Measurements from ENCODE around the gene TNXB. TPM values are rescaled to one million over a fixed set of nuclear protein-coding genes. Genes with fewer than 3 reads are reported as not detected.

Gene TNXB
- total and polyA plus RNA-seq, 9 of the 15 experiments (the other 6 are each of a cell fraction or from before 2014, with no cell fraction given): 0.14 to 28.1 (median 12.4) TPM

DNA sequence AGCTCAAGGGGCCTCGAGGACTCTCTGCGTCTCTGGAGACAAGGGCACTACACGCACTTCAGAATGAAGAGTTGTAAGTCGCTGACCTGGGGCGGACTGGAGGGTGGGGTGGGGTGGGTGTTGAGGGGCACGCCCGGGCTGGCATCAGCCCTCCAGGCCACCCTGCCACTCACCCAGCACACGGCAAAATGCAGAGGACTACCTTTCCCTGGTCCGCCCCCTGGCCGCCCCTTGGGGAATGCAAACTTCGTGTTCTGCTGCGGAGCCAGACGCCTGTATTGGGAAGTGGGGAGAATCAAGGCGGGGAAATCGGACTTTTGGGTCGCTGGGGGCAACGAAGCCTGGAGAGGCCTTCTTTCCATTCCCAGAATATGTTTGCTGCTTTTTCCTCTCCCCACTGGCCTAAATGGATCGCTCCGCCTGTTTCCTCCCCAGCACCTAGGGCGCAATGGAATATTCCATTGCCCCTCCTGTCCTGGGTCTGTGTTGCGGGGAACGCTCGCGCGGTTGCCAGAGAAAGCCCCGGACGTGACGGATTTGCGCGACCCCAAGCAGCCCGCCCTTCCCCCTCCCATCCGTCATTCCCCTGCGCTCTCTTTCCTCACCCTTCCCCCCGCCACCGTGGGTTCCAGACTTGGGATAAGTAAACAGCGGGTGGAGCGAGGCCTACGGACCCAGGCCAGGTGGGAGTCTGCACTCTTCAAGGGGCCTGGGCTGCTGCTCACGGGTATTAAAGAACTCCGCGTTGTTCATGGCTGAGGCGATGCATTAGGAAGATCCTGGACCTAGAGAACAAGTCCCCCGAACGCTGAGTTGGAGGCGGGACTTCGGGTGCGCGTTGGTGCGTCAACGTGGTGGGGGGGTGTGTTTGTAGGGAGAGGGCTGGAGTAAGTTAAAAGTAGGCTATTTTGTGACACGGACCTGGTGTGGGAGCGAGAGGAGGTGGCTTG, 44.7 kb upstream of the TNXB start, which contains the start of gene PPT2 (continued):
- TF ChIP-seq, protein P1, sequence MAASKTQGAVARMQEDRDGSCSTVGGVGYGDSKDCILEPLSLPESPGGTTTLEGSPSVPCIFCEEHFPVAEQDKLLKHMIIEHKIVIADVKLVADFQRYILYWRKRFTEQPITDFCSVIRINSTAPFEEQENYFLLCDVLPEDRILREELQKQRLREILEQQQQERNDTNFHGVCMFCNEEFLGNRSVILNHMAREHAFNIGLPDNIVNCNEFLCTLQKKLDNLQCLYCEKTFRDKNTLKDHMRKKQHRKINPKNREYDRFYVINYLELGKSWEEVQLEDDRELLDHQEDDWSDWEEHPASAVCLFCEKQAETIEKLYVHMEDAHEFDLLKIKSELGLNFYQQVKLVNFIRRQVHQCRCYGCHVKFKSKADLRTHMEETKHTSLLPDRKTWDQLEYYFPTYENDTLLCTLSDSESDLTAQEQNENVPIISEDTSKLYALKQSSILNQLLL (CRISPR knock-in tag; IDR thresholded peaks at IDR 0.05; ENCODE audit: borderline replicate concordance): no peak
- TF ChIP-seq SMARCA5 (IDR thresholded peaks at IDR 0.05) (no peak), MTA1 (IDR thresholded peaks at IDR 0.05; ENCODE audit: borderline replicate concordance) (peak; percentile 98), FOXA3 (CRISPR knock-in tag; conservative IDR thresholded peaks at IDR 0.05 in 1 of 2, IDR thresholded peaks at IDR 0.05 in 1 of 2) (peak; percentile 72 to 89), CCAR2 (IDR thresholded peaks at IDR 0.05; ENCODE audit: low read depth, low read length) (no peak), ZBTB8A (IDR thresholded peaks at IDR 0.05; ENCODE audit: partially characterized antibody) (no peak), SMAD1 (IDR thresholded peaks at IDR 0.05; ENCODE audit: low read depth, low read length, partially characterized antibody) (no peak), HNRNPUL1 (IDR thresholded peaks at IDR 0.05; ENCODE audit: low read length) (no peak), ARID1B (IDR thresholded peaks at IDR 0.05) (no peak), BHLHE40 (IDR thresholded peaks at IDR 0.05; ENCODE audit: low read length) (peak; percentile 94), NR2C2 (CRISPR knock-in tag; IDR thresholded peaks at IDR 0.05) (no peak; the same call in 1 of the 2 replicates), NR2C2 (tag; IDR thresholded peaks at IDR 0.05) (peak; percentile 86), ZNF695 (CRISPR knock-in tag; IDR thresholded peaks at IDR 0.05) (no peak), THRAP3 (IDR thresholded peaks at IDR 0.05; ENCODE audit: borderline replicate concordance) (no peak), CHD2 (IDR thresholded peaks at IDR 0.05; ENCODE audit: low read depth, low read length) (peak; percentile 89), BCL6 (CRISPR knock-in tag; IDR thresholded peaks at IDR 0.05) (no peak), GATA2 (CRISPR knock-in tag; IDR thresholded peaks at IDR 0.05) (no peak), GATAD2B (IDR thresholded peaks at IDR 0.05; ENCODE audit: borderline replicate concordance) (peak; percentile 48; the same call in 1 of the 2 replicates), FIP1L1 (IDR thresholded peaks at IDR 0.05; ENCODE audit: low read depth, low read length, poor library complexity, severe bottlenecking) (no peak)
- TF ChIP-seq, protein P2, sequence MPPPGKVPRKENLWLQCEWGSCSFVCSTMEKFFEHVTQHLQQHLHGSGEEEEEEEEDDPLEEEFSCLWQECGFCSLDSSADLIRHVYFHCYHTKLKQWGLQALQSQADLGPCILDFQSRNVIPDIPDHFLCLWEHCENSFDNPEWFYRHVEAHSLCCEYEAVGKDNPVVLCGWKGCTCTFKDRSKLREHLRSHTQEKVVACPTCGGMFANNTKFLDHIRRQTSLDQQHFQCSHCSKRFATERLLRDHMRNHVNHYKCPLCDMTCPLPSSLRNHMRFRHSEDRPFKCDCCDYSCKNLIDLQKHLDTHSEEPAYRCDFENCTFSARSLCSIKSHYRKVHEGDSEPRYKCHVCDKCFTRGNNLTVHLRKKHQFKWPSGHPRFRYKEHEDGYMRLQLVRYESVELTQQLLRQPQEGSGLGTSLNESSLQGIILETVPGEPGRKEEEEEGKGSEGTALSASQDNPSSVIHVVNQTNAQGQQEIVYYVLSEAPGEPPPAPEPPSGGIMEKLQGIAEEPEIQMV (tag; conservative IDR thresholded peaks at IDR 0.05; ENCODE audit: low read depth): no peak
- TF ChIP-seq, protein P3, sequence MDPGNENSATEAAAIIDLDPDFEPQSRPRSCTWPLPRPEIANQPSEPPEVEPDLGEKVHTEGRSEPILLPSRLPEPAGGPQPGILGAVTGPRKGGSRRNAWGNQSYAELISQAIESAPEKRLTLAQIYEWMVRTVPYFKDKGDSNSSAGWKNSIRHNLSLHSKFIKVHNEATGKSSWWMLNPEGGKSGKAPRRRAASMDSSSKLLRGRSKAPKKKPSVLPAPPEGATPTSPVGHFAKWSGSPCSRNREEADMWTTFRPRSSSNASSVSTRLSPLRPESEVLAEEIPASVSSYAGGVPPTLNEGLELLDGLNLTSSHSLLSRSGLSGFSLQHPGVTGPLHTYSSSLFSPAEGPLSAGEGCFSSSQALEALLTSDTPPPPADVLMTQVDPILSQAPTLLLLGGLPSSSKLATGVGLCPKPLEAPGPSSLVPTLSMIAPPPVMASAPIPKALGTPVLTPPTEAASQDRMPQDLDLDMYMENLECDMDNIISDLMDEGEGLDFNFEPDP (CRISPR knock-in tag; IDR thresholded peaks at IDR 0.05): no peak
- TF ChIP-seq, protein P4, sequence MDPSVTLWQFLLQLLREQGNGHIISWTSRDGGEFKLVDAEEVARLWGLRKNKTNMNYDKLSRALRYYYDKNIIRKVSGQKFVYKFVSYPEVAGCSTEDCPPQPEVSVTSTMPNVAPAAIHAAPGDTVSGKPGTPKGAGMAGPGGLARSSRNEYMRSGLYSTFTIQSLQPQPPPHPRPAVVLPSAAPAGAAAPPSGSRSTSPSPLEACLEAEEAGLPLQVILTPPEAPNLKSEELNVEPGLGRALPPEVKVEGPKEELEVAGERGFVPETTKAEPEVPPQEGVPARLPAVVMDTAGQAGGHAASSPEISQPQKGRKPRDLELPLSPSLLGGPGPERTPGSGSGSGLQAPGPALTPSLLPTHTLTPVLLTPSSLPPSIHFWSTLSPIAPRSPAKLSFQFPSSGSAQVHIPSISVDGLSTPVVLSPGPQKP (CRISPR knock-in tag; IDR thresholded peaks at IDR 0.05): no peak
- TF ChIP-seq, protein P5, sequence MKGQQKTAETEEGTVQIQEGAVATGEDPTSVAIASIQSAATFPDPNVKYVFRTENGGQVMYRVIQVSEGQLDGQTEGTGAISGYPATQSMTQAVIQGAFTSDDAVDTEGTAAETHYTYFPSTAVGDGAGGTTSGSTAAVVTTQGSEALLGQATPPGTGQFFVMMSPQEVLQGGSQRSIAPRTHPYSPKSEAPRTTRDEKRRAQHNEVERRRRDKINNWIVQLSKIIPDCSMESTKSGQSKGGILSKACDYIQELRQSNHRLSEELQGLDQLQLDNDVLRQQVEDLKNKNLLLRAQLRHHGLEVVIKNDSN (CRISPR knock-in tag; IDR thresholded peaks at IDR 0.05): no peak

All from K562 (cell line).